GM12878 (cell line): ENCODE data around the gene CDCA7L.

ENCODE experiments used
- CTCF ChIP-seq, 3 experiments: IDR thresholded peaks in 2 of 3; conservative IDR thresholded peaks in 1 of 3; 2 replicates each; pipeline ENCODE4 v1.5.1; 2011; ENCODE audit warnings: low read depth in 3 of 3, low read length in 3 of 3, mild to moderate bottlenecking in 3 of 3, control low read depth in 2 of 3, moderate library complexity in 2 of 3, inconsistent platforms in 1 of 3, mixed read lengths in 1 of 3; ENCODE audit not compliant: control insufficient read depth in 2 of 3, insufficient read depth in 1 of 3; ENCODE audit errors: extremely low read depth in 1 of 3
- GATAD2B ChIP-seq: fragments of 450-650 bp; conservative IDR thresholded peaks from 2 replicates; pipeline ENCODE4 v1.6.1; 2017; ENCODE audit warnings: low read depth, mild to moderate bottlenecking, moderate library complexity
- POLR2AphosphoS5 ChIP-seq: IDR thresholded peaks from 2 replicates; pipeline ENCODE4 v1.6.1; 2011; ENCODE audit warnings: mild to moderate bottlenecking, low read length, inconsistent platforms
- SIN3A ChIP-seq: IDR thresholded peaks from 2 replicates; pipeline ENCODE4 v1.6.1; 2012; ENCODE audit warnings: low read depth, low read length, improper control_type of control experiment
- SP1 ChIP-seq: IDR thresholded peaks from one replicate; pipeline ENCODE4 v1.6.1; 2011; ENCODE audit warnings: low read depth, low read length
- TAF1 ChIP-seq: IDR thresholded peaks from 2 replicates; pipeline ENCODE4 v1.6.1; 2011; ENCODE audit warnings: mild to moderate bottlenecking, low read depth, low read length, borderline replicate concordance
- ZBTB11 ChIP-seq: fragments of 450-650 bp; formaldehyde crosslinking; IDR thresholded peaks from 2 replicates; pipeline ENCODE4 v1.5.0; 2022; ENCODE audit warnings: mild to moderate bottlenecking, missing genetic modification characterization
- ZSCAN29 ChIP-seq: fragments of 450-650 bp; IDR thresholded peaks from 2 replicates; pipeline ENCODE4 v1.6.1; 2017; ENCODE audit warnings: mild to moderate bottlenecking, moderate library complexity

- TF ChIP-seq SP1 (no peak), ZSCAN29 (no peak), TAF1 (no peak), ZBTB11 (CRISPR knock-in tag) (no peak), SIN3A (no peak), GATAD2B (no peak), CTCF (IDR thresholded peaks at IDR 0.05 in 2 of 3, conservative IDR thresholded peaks at IDR 0.05 in 1 of 3; ENCODE audit: control insufficient read depth in 2 of 3, extremely low read depth in 1 of 3, insufficient read depth in 1 of 3, low read depth in 3 of 3, low read length in 3 of 3) (no peak), POLR2AphosphoS5 (no peak)
These were observed 52.3 kb downstream of the CDCA7L start for GRCh38 chr7:21893401-21893800.
